ENCODE results near the gene DTX3L. TPM values are rescaled to one million over a fixed set of nuclear protein-coding genes. Genes with fewer than 3 reads are reported as not detected.

The DTX3L gene
- total RNA-seq, 1 donor from 2014 or later, result 48.7 TPM

- DNase-seq (ENCODE audit: extremely low read depth, low read depth, low spot score), result no peak
Measured at GRCh38 chr3:122602011-122602710, 38.0 kb downstream of the DTX3L start.

- DNase-seq (ENCODE audit: extremely low read depth, low read depth, low spot score), result no peak
Measured at GRCh38 chr3:122603056-122603455, 38.9 kb downstream of the DTX3L start.

- no peak for DNase-seq (ENCODE audit: extremely low read depth, low read depth, low spot score)
Measured at GRCh38 chr3:122606330-122606729, 42.2 kb downstream of the DTX3L start.

- no peak for DNase-seq (ENCODE audit: extremely low read depth, low read depth, low spot score)
Measured at GRCh38 chr3:122608916-122609315, 44.8 kb downstream of the DTX3L start.

- no peak for DNase-seq (ENCODE audit: extremely low read depth, low read depth, low spot score)
Measured at GRCh38 chr3:122609798-122610559, 45.8 kb downstream of the DTX3L start.

GRCh38 chr3:122612696-122613095 lies 48.6 kb downstream of the DTX3L start:
- no peak for DNase-seq (ENCODE audit: extremely low read depth, low read depth, low spot score)

- no peak for DNase-seq (ENCODE audit: extremely low read depth, low read depth, low spot score)
Measured at GRCh38 chr3:122615303-122615702, 51.2 kb downstream of the DTX3L start.

- DNase-seq (ENCODE audit: extremely low read depth, low read depth, low spot score), result no peak
Measured at GRCh38 chr3:122618614-122619013, 54.5 kb downstream of the DTX3L start.

GRCh38 chr3:122619040-122619439 lies 54.9 kb downstream of the DTX3L start:
- DNase-seq (ENCODE audit: extremely low read depth, low read depth, low spot score), result no peak

GRCh38 chr3:122620399-122620798 lies 56.3 kb downstream of the DTX3L start:
- DNase-seq (ENCODE audit: extremely low read depth, low read depth, low spot score), result no peak

GRCh38 chr3:122621112-122621511 lies 57.0 kb downstream of the DTX3L start:
- DNase-seq (ENCODE audit: extremely low read depth, low read depth, low spot score), result no peak

- DNase-seq (ENCODE audit: extremely low read depth, low read depth, low spot score), result no peak
Measured at GRCh38 chr3:122623031-122623829, 59.1 kb downstream of the DTX3L start.

Other genes starting within 250 kb of the DTX3L start
- not detected in 2 replicates for gene CSTA, start 239.1 kb upstream of the DTX3L start, total RNA-seq
- 18.3 and 18.9 TPM in 2 replicates for gene MIX23, start 181.1 kb upstream of the DTX3L start, total RNA-seq
- 13.7 and 27.7 TPM in 2 replicates for gene FAM162A, start 180.2 kb upstream of the DTX3L start, total RNA-seq
- 3.5 and 3.9 TPM in 2 replicates for gene WDR5B, start 148.3 kb upstream of the DTX3L start, total RNA-seq
- gene KPNA1, start 49.4 kb upstream of the DTX3L start, total RNA-seq, result 35.6 and 45.1 TPM in 2 replicates
- gene PARP9, start within 50 bp of the DTX3L start, total RNA-seq, result 20.5 and 37.9 TPM in 2 replicates
- 1.1 and 4.3 TPM in 2 replicates for gene PARP15, start 13.3 kb downstream of the DTX3L start, total RNA-seq
- gene PARP14, start 116.5 kb downstream of the DTX3L start, total RNA-seq, result 82.4 and 134 TPM in 2 replicates
- gene HSPBAP1, start 229.5 kb downstream of the DTX3L start, total RNA-seq, result 4.1 and 6.4 TPM in 2 replicates
- gene SLC49A4, start 230.7 kb downstream of the DTX3L start, total RNA-seq, result 13.8 and 14.4 TPM in 2 replicates

All from glomerular endothelial cell (primary cell).